Smooth muscle cell (in vitro differentiated cells): ENCODE measurements around the gene NEIL1. TPM values are rescaled to one million over a fixed set of nuclear protein-coding genes. Genes with fewer than 3 reads are reported as not detected.
"Not testable (repeated sequence)": the region's sequence is repeated elsewhere in the genome, so short reads cannot be mapped to it uniquely, and the experiment has no call there.

ENCODE experiments used
- DNase-seq: peaks from one replicate; lab custom pipeline; 2025; ENCODE audit not compliant: unreplicated experiment; lab: John Stamatoyannopoulos, UW
- H2AFZ ChIP-seq: fragments of 200-600 bp; sonication (generic); 2 replicates; pipeline ENCODE4 v1.6.0; 2016; ENCODE audit warnings: antibody characterized with exemption, low read depth, mild to moderate bottlenecking
- H3F3A ChIP-seq: fragments of 200-600 bp; sonication (generic); 2 replicates; pipeline ENCODE4 v1.6.0; 2017; ENCODE audit warnings: antibody characterized with exemption, low read depth
- H3K27ac ChIP-seq: fragments of 200-600 bp; sonication (generic); 2 replicates; pipeline ENCODE4 v1.5.1; 2016; ENCODE audit warnings: low read depth, mild to moderate bottlenecking
- H3K27me3 ChIP-seq: fragments of 200-600 bp; sonication (generic); 2 replicates; pipeline ENCODE4 v1.6.1; 2016; ENCODE audit warnings: low read depth, mild to moderate bottlenecking
- H3K36me3 ChIP-seq: fragments of 200-600 bp; sonication (generic); 2 replicates; pipeline ENCODE4 v1.5.1; 2016; ENCODE audit warnings: low read depth
- H3K4me1 ChIP-seq: fragments of 200-600 bp; sonication (generic); 2 replicates; pipeline ENCODE4 v1.5.1; 2016; ENCODE audit warnings: low read depth
- H3K4me2 ChIP-seq: fragments of 200-600 bp; sonication (generic); 2 replicates; pipeline ENCODE4 v1.6.0; 2016; ENCODE audit warnings: mild to moderate bottlenecking
- H3K4me3 ChIP-seq: fragments of 200-600 bp; sonication (generic); 2 replicates; pipeline ENCODE4 v1.5.1; 2016; ENCODE audit warnings: mild to moderate bottlenecking
- H3K79me2 ChIP-seq: fragments of 200-600 bp; sonication (generic); 2 replicates; pipeline ENCODE4 v1.6.0; 2016; ENCODE audit warnings: low read depth, mild to moderate bottlenecking
- H3K9ac ChIP-seq: fragments of 200-600 bp; sonication (generic); 2 replicates; pipeline ENCODE4 v1.6.0; 2016; ENCODE audit warnings: low read depth
- H3K9me3 ChIP-seq: fragments of 200-600 bp; sonication (generic); replicated peaks from 2 replicates; pipeline ENCODE4 v1.5.1; 2016; ENCODE audit warnings: low read depth
- H4K20me1 ChIP-seq: fragments of 200-600 bp; sonication (generic); 2 replicates; pipeline ENCODE4 v1.6.0; 2016; ENCODE audit warnings: low read depth
- WGBS: methylation state at CpG from one replicate; pipeline ENCODE4 v1.1.7; 2016; ENCODE audit warnings: low lambda C conversion rate; 5-methylcytosine and 5-hydroxymethylcytosine counted together
- polyA plus RNA-seq: library from polyadenylated mRNA; unstranded; fragments of >200 nt; fragmentation: Nextera tagmentation; extraction: Ambion mirVana; gene quantifications from 2 replicates; pipeline ENCODE4 v1.2.1, GENCODE V29; 2016
- total RNA-seq: library from RNA; depleted of rRNA; stranded (reverse); fragments of >200 nt; gene quantifications from 2 replicates; pipeline ENCODE4 v1.2.3, GENCODE V29; 2014
- TF ChIP-seq, protein P1 (sequence below): fragments of 200-600 bp; sonication (generic); IDR thresholded peaks from 2 replicates; pipeline ENCODE4 v1.5.1; 2017; ENCODE audit warnings: borderline replicate concordance, mild to moderate bottlenecking, antibody characterized with exemption; ENCODE audit not compliant: insufficient read depth, poor library complexity, severe bottlenecking

NEIL1 gene
- total and polyA plus RNA-seq, 2 experiments from 2014 or later, result 2.5 to 15.1 TPM

DNA sequence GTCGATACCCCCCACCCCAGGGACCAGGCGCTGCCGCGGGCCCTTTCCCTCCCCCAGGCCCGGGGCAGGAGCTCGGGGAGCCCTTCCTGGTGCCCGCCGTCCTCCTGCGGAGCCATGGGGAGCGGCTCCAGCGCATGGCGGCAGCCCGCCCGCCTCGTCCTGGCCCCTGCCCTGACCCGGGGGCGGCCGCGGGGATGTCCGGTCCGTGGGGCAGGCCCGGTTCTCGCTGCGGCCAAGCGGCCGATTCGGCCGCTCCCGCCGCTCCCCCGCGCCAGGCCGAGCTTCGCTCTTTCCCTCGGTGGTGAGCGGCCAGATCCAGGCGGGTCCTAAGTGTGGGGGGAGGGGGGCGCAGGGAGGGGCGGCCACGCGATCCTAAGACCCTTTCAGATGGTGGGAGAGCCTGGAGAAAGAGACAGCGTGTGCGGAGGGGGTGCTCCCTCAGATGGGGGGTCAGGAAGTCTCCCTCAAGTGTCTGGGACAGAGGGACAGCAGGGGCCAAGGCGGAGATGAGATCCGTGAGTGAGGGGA lies 1.3 kb downstream of the NEIL1 start:
- no peaks in the 10 kb centered on the region for H3K36me3 ChIP-seq
- peak overlapping the region; percentile 83 for H3K4me3 ChIP-seq
- peak overlapping the region; percentile 80 for H3K9ac ChIP-seq
- H3K4me1 ChIP-seq, result peaks cover 6% of the 10 kb centered on the region
- H2AFZ ChIP-seq, result peak overlapping the region; percentile 12
- no peaks in the 10 kb centered on the region for H3K9me3 ChIP-seq
- WGBS, result 2% methylated on average over 28 of the region's 45 CpGs
- H3K27ac ChIP-seq, result no peak overlapping the region
- H3K79me2 ChIP-seq, result no peaks in the 10 kb centered on the region
- TF ChIP-seq, protein P1, sequence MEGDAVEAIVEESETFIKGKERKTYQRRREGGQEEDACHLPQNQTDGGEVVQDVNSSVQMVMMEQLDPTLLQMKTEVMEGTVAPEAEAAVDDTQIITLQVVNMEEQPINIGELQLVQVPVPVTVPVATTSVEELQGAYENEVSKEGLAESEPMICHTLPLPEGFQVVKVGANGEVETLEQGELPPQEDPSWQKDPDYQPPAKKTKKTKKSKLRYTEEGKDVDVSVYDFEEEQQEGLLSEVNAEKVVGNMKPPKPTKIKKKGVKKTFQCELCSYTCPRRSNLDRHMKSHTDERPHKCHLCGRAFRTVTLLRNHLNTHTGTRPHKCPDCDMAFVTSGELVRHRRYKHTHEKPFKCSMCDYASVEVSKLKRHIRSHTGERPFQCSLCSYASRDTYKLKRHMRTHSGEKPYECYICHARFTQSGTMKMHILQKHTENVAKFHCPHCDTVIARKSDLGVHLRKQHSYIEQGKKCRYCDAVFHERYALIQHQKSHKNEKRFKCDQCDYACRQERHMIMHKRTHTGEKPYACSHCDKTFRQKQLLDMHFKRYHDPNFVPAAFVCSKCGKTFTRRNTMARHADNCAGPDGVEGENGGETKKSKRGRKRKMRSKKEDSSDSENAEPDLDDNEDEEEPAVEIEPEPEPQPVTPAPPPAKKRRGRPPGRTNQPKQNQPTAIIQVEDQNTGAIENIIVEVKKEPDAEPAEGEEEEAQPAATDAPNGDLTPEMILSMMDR, result no peak
- H4K20me1 ChIP-seq, result no peaks in the 10 kb centered on the region
- no peaks in the 10 kb centered on the region for H3F3A ChIP-seq
- DNase-seq, result no peak
- H3K27me3 ChIP-seq, result no peaks in the 10 kb centered on the region
- peak overlapping the region; percentile 100 for H3K4me2 ChIP-seq

DNA sequence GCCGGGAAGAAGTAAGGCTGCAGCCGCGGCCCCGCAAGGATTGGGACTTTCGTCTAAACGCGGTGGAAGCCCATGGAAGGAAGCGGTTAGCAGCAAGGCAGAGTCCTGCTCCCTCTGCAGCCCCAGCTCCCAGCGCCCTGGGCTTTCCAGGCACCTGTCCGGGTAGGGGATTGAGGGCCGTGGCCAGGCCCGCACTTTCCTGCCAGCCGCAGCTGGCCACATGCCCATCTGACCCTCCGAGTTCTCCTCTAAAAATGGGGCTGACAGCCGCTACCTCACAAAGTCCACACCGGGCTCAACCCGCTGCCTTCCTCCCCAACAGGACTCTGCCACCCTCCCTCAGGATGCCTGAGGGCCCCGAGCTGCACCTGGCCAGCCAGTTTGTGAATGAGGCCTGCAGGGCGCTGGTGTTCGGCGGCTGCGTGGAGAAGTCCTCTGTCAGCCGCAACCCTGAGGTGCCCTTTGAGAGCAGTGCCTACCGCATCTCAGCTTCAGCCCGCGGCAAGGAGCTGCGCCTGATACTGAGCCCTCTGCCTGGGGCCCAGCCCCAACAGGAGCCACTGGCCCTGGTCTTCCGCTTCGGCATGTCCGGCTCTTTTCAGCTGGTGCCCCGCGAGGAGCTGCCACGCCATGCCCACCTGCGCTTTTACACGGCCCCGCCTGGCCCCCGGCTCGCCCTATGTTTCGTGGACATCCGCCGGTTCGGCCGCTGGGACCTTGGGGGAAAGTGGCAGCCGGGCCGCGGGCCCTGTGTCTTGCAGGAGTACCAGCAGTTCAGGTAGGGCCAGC lies 1.9 kb downstream of the NEIL1 start:
- no peaks in the 10 kb centered on the region for H4K20me1 ChIP-seq
- H2AFZ ChIP-seq, result no peak overlapping the region
- H3K4me2 ChIP-seq, result peak overlapping the region; percentile 100
- peak overlapping the region; percentile 80 for H3K9ac ChIP-seq
- H3K27me3 ChIP-seq, result no peaks in the 10 kb centered on the region
- TF ChIP-seq, protein P1, result no peak
- no peak overlapping the region for H3K27ac ChIP-seq
- H3K4me3 ChIP-seq, result peak overlapping the region; percentile 83
- H3K4me1 ChIP-seq, result peaks cover 6% of the 10 kb centered on the region
- 51% methylated on average over 44 of the region's 46 CpGs for WGBS
- no peaks in the 10 kb centered on the region for H3K9me3 ChIP-seq
- no peaks in the 10 kb centered on the region for H3F3A ChIP-seq
- no peaks in the 10 kb centered on the region for H3K36me3 ChIP-seq
- no peak for DNase-seq
- H3K79me2 ChIP-seq, result no peaks in the 10 kb centered on the region

DNA sequence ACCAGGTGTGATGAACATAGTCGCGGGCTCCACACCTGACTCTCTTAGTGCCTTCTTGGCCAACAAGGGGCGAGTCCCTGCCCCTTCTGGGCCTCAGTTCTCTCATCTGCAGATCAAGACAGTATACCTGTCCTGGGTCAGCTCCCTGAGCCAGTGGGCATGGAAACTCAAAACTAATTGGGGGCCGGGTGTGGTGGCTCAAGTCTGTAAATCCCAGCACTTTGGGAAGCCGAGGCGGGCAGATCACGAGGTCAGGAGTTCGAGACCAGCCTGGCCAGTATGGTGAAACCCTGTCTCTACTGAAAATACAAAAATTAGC lies 2.5 kb downstream of the NEIL1 start:
- not testable (repeated sequence) for H3K36me3 ChIP-seq, H3K4me1 ChIP-seq, H2AFZ ChIP-seq, DNase-seq, H3K27ac ChIP-seq, H3K4me3 ChIP-seq, H3K9ac ChIP-seq, H4K20me1 ChIP-seq, H3K27me3 ChIP-seq, H3K79me2 ChIP-seq, H3K9me3 ChIP-seq, H3F3A ChIP-seq
- WGBS, result 92% methylated on average over 8 of the region's 8 CpGs
- H3K4me2 ChIP-seq, result peak overlapping the region; percentile 100

DNA sequence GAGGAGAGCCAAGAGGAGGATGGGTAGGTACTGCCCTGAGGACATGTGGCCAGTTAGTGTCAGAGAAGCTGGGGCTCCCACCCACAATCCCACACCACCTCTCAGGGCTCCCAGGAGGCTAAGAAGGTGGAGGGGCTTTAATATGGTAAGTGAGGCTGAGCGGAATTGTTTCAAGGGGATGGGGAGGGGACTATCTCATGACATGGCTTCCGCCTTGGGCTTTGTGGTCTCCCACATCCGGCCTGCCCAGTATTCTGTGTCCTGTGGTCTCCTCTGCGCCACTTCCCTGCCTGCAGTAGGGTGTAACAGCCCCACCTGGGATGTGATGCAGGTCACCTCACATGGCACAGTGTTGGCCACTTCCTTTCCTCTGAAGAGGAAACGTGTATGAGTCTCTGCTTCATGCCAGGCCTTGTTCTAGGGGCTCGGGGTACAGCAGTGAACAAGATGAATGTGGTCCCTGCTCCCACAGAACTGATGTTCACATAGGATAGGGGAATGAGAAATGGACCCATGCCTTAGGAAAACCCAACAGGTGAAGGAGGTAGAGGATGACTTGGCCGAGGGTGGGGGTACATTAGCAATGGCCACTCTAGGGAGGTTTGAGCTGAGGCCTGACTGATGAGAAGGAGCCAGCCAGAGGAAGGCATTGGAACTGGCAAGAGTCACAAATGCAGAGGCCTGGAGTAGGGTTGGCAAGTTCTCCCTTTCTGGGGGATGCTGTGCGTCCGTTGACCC lies 3.2 kb downstream of the NEIL1 start:
- WGBS, result 98% methylated on average over 9 of the region's 9 CpGs
- H3K4me3 ChIP-seq, result no peak overlapping the region
- no peak for DNase-seq

More for the DNA sequence above, 3.2 kb downstream of the NEIL1 start:
- H3K27ac ChIP-seq, result no peak overlapping the region
- no peaks in the 10 kb centered on the region for H4K20me1 ChIP-seq
- peaks cover 6% of the 10 kb centered on the region for H3K4me1 ChIP-seq
- no peak overlapping the region for H3K9ac ChIP-seq
- no peak overlapping the region for H3K4me2 ChIP-seq
- TF ChIP-seq, protein P1, result no peak
- no peaks in the 10 kb centered on the region for H3F3A ChIP-seq
- H3K36me3 ChIP-seq, result no peaks in the 10 kb centered on the region
- H3K27me3 ChIP-seq, result no peaks in the 10 kb centered on the region
- H2AFZ ChIP-seq, result no peak overlapping the region
- no peaks in the 10 kb centered on the region for H3K9me3 ChIP-seq
- H3K79me2 ChIP-seq, result no peaks in the 10 kb centered on the region
